K562 (cell line): Measurements from ENCODE around the gene PCDHGA5. TPM values are rescaled to one million over a fixed set of nuclear protein-coding genes. Genes with fewer than 3 reads are reported as not detected.

Experiments used
- ATAC-seq: fragments of 200-7000 bp; cut with Tn5 transposase; 3 replicates; pipeline ENCODE4 v1.9.1; 2020; ENCODE audit warnings: moderate library complexity
- BruUV-seq: library from RNA; stranded (reverse); fragments of 400-500 nt; replicated peaks from 2 replicates; lab custom pipeline; 2021; lab: Mats Ljungman, UMichigan
- CTCF ChIA-PET: fragments of 300-600 bp; formaldehyde crosslinking; extraction: SDS; loops from one replicate; lab custom pipeline; 2021; ENCODE audit warnings: low intra/inter-chr PET ratio; lab: Yijun Ruan, JAX
- POLR2A ChIA-PET: fragments of 300-600, 350-650 bp; sonication (Branson Sonifier 250); formaldehyde crosslinking; extraction: SDS; loops from one replicate; lab custom pipeline; 2021; ENCODE audit warnings: antibody characterized with exemption, inconsistent platforms; lab: Yijun Ruan, JAX
- DNase-seq, 4 experiments: peaks; one replicate each; pipeline versions ENCODE4 v3.0.0 to v3.0.0-alpha.2; 2011 to 2018; ENCODE audit warnings: low spot score in 3 of 4, mixed read lengths in 3 of 4; ENCODE audit errors: extremely low read depth in 1 of 4
- FAIRE-seq: peaks from 2 replicates; lab custom pipeline; 2011; peaks lifted over from hg19 to GRCh38; lab: Jason Lieb, UNC
- H2AFZ ChIP-seq: 2 replicates; pipeline ENCODE4 v1.6.0; 2011; ENCODE audit warnings: low read depth, low read length, control low read depth, inconsistent platforms
- H3K27ac ChIP-seq: fragments of 200-600 bp; 3 replicates; pipeline ENCODE4 v1.8.0; 2011; ENCODE audit warnings: low read depth, mild to moderate bottlenecking, control low read depth, inconsistent platforms, low read length, moderate library complexity, mixed read lengths; ENCODE audit errors: extremely low read depth
- H3K27me3 ChIP-seq, 2 experiments: fragments of 300-600 bp in 1 of 2; 2 replicates in 1 of 2; 3 replicates in 1 of 2; pipeline versions ENCODE4 v1.6.0 to v1.8.0; 2011; ENCODE audit warnings: inconsistent platforms in 2 of 2, low read length in 2 of 2, mild to moderate bottlenecking in 1 of 2, mixed read lengths in 1 of 2, moderate library complexity in 1 of 2; ENCODE audit not compliant: control insufficient read depth in 2 of 2, insufficient read depth in 2 of 2
- H3K36me3 ChIP-seq: fragments of 300-600 bp; 3 replicates; pipeline ENCODE4 v1.8.0; 2011; ENCODE audit warnings: mild to moderate bottlenecking, low read length, inconsistent platforms; ENCODE audit not compliant: control insufficient read depth, insufficient read depth
- H3K4me1 ChIP-seq, 2 experiments: fragments of 200-600 bp in 1 of 2; replicated peaks in 1 of 2; 2 replicates in 1 of 2; 3 replicates in 1 of 2; pipeline versions ENCODE4 v1.5.1 to v1.8.0; 2011; ENCODE audit warnings: inconsistent platforms in 2 of 2, low read length in 2 of 2, mild to moderate bottlenecking in 1 of 2, mixed read lengths in 1 of 2, moderate library complexity in 1 of 2; ENCODE audit not compliant: control insufficient read depth in 2 of 2, insufficient read depth in 2 of 2
- H3K4me2 ChIP-seq: 2 replicates; pipeline ENCODE4 v1.6.1; 2011; ENCODE audit warnings: low read length, control low read depth, inconsistent platforms, mixed read lengths; ENCODE audit not compliant: insufficient read depth
- H3K4me3 ChIP-seq: fragments of 200-600 bp; sonication (generic), shearing (Covaris generic); 2 replicates; pipeline ENCODE4 v1.5.1; 2016; ENCODE audit warnings: control low read depth, inconsistent platforms
- H3K79me2 ChIP-seq: fragments of 200-600 bp; 3 replicates; pipeline ENCODE4 v1.8.0; 2011; ENCODE audit warnings: low read length, inconsistent platforms; ENCODE audit not compliant: control insufficient read depth, insufficient read depth
- H3K9ac ChIP-seq, 2 experiments: 2 replicates each; pipeline versions ENCODE4 v1.6.0 to v1.6.1; 2011; ENCODE audit warnings: low read depth in 2 of 2, low read length in 2 of 2, control low read depth in 1 of 2, inconsistent platforms in 1 of 2, mild to moderate bottlenecking in 1 of 2, mixed read lengths in 1 of 2; ENCODE audit not compliant: insufficient read depth in 1 of 2
- H3K9me1 ChIP-seq: one replicate; pipeline ENCODE4 v1.6.0; 2011; ENCODE audit warnings: inconsistent platforms, mild to moderate bottlenecking, low read length, moderate library complexity; ENCODE audit not compliant: control insufficient read depth, insufficient read depth
- H3K9me3 ChIP-seq: replicated peaks from 2 replicates; pipeline ENCODE4 v1.5.1; 2011; ENCODE audit warnings: low read depth, low read length, inconsistent platforms; ENCODE audit not compliant: control insufficient read depth, insufficient read depth
- H4K20me1 ChIP-seq: replicated peaks from 2 replicates; pipeline ENCODE4 v1.6.1; 2011; ENCODE audit warnings: low read length, inconsistent platforms, mixed read lengths; ENCODE audit not compliant: control insufficient read depth, insufficient read depth
- GATA2 ChIP-seq: sonication (generic); formaldehyde crosslinking; IDR thresholded peaks from 2 replicates; pipeline ENCODE4 v1.4.0; 2020; ENCODE audit warnings: mild to moderate bottlenecking, missing genetic modification reagents
- ZFP30 ChIP-seq: fragments of 250-450 bp; sonication (Bioruptor Pico); IDR thresholded peaks from 2 replicates; pipeline ENCODE4 v1.8.0; 2022; ENCODE audit warnings: moderate library complexity, mild to moderate bottlenecking, inconsistent platforms, borderline replicate concordance
- ZNF561 ChIP-seq: fragments of 450-650 bp; formaldehyde crosslinking; conservative IDR thresholded peaks from 2 replicates; pipeline ENCODE4 v1.4.0; 2020; ENCODE audit warnings: mild to moderate bottlenecking, moderate library complexity
- ZNF76 ChIP-seq: fragments of 250-450 bp; sonication (Bioruptor Pico); IDR thresholded peaks from 2 replicates; pipeline ENCODE4 v1.4.0; 2020; ENCODE audit warnings: mild to moderate bottlenecking, moderate library complexity, borderline replicate concordance
- WGBS: fragments of 100-300 bp; shearing (Covaris generic); methylation state at CpG from one replicate; pipeline ENCODE4 v1.1.6; 2016; ENCODE audit warnings: low coverage, mixed read lengths; ENCODE audit not compliant: insufficient coverage; ENCODE audit errors: missing lambda C conversion rate; 5-methylcytosine and 5-hydroxymethylcytosine counted together
- in situ Hi-C: fragments of 300-500 bp; cut with MboI; formaldehyde crosslinking; loops from 4 replicates; pipeline ENCODE4 v1.15.0; 2018; ENCODE audit warnings: inconsistent platforms, mixed read lengths
- intact Hi-C: fragments of 100-400 bp; cut with micrococcal nuclease; formaldehyde crosslinking; loops from 2 replicates; pipeline ENCODE4 v1.14.2; 2022
- polyA plus RNA-seq, 8 experiments: library from polyadenylated mRNA; depleted of rRNA in 4 of 8; stranded (reverse) in 5 of 8; unstranded in 3 of 8; fragments of >200 nt; fragmentation: Nextera tagmentation in 2 of 8; fragmentation: Illumina TruSeq in 1 of 8; extraction: Ambion mirVana in 2 of 8; extraction: Trizol in 1 of 8; gene quantifications; 2 replicates each; pipeline versions ENCODE4 v1.2.1 to v1.2.3, GENCODE V29; 2011 to 2014; ENCODE audit warnings: inconsistent platforms in 1 of 8, missing spikeins in 1 of 8
- total RNA-seq, 7 experiments: library from RNA; depleted of rRNA in 6 of 7; stranded (reverse); fragments of >200 nt in 6 of 7; fragmentation: Illumina TruSeq in 2 of 7; extraction: Trizol in 2 of 7; gene quantifications; 2 replicates each; pipeline versions ENCODE4 v1.2.1 to v1.2.3, GENCODE V29; 2011 to 2021; ENCODE audit warnings: low replicate concordance in 1 of 7
- TF ChIP-seq, protein P1 (sequence below): fragments of 200-400 bp; formaldehyde crosslinking; IDR thresholded peaks from 2 replicates; pipeline ENCODE4 v1.6.1; 2017; ENCODE audit warnings: mild to moderate bottlenecking, low read depth, low read length, moderate library complexity
- TF ChIP-seq, protein P2 (sequence below): fragments of 450-650 bp; IDR thresholded peaks from 2 replicates; pipeline ENCODE4 v1.6.1; 2018; ENCODE audit not compliant: partially characterized antibody

The PCDHGA5 gene
- total and polyA plus RNA-seq, 9 of the 15 experiments (the other 6 are each of a cell fraction or from before 2014, with no cell fraction given): 0.01 to 0.18 (median 0.12) TPM; not detected in 1

DNA sequence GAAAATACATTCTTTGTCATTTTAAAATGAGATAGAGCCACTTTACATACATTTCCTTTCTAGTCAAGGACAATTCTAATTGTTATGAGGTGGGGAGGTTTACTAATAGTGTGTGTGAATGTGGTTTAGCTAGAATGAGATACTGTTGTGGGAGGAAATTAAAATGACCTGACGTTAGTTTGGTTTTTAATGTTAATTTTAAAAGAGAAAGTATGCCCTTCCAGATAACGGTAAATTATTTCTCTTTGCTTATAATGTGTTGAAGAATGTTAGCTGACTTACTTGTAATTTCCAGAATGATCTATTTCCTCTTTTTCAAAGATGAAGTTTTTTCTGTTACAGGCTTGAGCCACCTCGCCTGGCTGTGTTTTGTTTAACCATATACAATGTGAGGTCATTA lies 41.7 kb upstream of the PCDHGA5 start:
- no peak overlapping the region for H3K4me2 ChIP-seq
- TF ChIP-seq GATA2 (CRISPR knock-in tag): no peak
- TF ChIP-seq ZNF76 (CRISPR knock-in tag): no peak
- TF ChIP-seq, protein P1, sequence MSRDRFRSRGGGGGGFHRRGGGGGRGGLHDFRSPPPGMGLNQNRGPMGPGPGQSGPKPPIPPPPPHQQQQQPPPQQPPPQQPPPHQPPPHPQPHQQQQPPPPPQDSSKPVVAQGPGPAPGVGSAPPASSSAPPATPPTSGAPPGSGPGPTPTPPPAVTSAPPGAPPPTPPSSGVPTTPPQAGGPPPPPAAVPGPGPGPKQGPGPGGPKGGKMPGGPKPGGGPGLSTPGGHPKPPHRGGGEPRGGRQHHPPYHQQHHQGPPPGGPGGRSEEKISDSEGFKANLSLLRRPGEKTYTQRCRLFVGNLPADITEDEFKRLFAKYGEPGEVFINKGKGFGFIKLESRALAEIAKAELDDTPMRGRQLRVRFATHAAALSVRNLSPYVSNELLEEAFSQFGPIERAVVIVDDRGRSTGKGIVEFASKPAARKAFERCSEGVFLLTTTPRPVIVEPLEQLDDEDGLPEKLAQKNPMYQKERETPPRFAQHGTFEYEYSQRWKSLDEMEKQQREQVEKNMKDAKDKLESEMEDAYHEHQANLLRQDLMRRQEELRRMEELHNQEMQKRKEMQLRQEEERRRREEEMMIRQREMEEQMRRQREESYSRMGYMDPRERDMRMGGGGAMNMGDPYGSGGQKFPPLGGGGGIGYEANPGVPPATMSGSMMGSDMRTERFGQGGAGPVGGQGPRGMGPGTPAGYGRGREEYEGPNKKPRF: no peak
- TF ChIP-seq, protein P2, sequence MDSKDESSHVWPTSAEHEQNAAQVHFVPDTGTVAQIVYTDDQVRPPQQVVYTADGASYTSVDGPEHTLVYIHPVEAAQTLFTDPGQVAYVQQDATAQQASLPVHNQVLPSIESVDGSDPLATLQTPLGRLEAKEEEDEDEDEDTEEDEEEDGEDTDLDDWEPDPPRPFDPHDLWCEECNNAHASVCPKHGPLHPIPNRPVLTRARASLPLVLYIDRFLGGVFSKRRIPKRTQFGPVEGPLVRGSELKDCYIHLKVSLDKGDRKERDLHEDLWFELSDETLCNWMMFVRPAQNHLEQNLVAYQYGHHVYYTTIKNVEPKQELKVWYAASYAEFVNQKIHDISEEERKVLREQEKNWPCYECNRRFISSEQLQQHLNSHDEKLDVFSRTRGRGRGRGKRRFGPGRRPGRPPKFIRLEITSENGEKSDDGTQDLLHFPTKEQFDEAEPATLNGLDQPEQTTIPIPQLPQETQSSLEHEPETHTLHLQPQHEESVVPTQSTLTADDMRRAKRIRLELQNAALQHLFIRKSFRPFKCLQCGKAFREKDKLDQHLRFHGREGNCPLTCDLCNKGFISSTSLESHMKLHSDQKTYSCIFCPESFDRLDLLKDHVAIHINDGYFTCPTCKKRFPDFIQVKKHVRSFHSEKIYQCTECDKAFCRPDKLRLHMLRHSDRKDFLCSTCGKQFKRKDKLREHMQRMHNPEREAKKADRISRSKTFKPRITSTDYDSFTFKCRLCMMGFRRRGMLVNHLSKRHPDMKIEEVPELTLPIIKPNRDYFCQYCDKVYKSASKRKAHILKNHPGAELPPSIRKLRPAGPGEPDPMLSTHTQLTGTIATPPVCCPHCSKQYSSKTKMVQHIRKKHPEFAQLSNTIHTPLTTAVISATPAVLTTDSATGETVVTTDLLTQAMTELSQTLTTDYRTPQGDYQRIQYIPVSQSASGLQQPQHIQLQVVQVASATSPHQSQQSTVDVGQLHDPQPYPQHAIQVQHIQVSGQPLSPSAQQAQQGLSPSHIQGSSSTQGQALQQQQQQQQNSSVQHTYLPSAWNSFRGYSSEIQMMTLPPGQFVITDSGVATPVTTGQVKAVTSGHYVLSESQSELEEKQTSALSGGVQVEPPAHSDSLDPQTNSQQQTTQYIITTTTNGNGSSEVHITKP: no peak
- no peak for TF ChIP-seq ZFP30 (CRISPR knock-in tag)
- TF ChIP-seq ZNF561 (CRISPR knock-in tag): no peak
- no peak for DNase-seq
- H3K9me3 ChIP-seq: peaks cover 22% of the 10 kb centered on the region
- H3K27ac ChIP-seq: no peak overlapping the region
- no peaks in the 10 kb centered on the region for H4K20me1 ChIP-seq
- H3K79me2 ChIP-seq: peaks cover 29% of the 10 kb centered on the region
- peaks cover 23% of the 10 kb centered on the region for H3K36me3 ChIP-seq
- no peaks in the 10 kb centered on the region for H3K9me1 ChIP-seq
- FAIRE-seq: no peak
- 72% methylated on average over 3 of the region's 3 CpGs for WGBS
- H3K27me3 ChIP-seq: no peaks in the 10 kb centered on the region; a peak in 1 of 5 replicates
- BruUV-seq: no TSS peak
- in situ Hi-C loops: no loop called here
- no peak overlapping the region for H3K4me3 ChIP-seq
- ChIA-PET CTCF (interaction anchor here (0.6 kb wide), 1 partner anchor 316 kb away, joined by 3 read pairs; no protein-coding TSS in a partner anchor), POLR2A (no interaction called here)
- intact Hi-C loops: loop anchor here (10.0 kb wide), 1 partner anchor 107 kb away; the partner anchor contains the start of gene PCDHB13
- H2AFZ ChIP-seq: no peak overlapping the region
- ATAC-seq: no peak
- H3K9ac ChIP-seq: no peak overlapping the region
- peaks cover 0 to 9% of the 10 kb centered on the region in 2 experiments; a peak in 1 of 5 replicates for H3K4me1 ChIP-seq
